ENCODE results near the gene TMEM129.

TMEM129 gene

GRCh38 chr4:1753294-1753696, 32.2 kb upstream of the TMEM129 start:
- no peak for DNase-seq (ENCODE audit: low read depth)
- no peak overlapping the region for H3K4me3 ChIP-seq (ENCODE audit: low read depth, low read length)
- no peak for TF ChIP-seq CTCF (IDR thresholded peaks at IDR 0.05; ENCODE audit: control insufficient read depth, extremely low read depth, insufficient read depth)

- H3K4me3 ChIP-seq (ENCODE audit: low read depth, low read length) = no peak overlapping the region
- DNase-seq (ENCODE audit: low read depth) = no peak
- no peak for TF ChIP-seq CTCF (IDR thresholded peaks at IDR 0.05; ENCODE audit: control insufficient read depth, extremely low read depth, insufficient read depth)
Measured at GRCh38 chr4:1752284-1753041, 31.3 kb upstream of the TMEM129 start.

GRCh38 chr4:1751919-1752283, 30.8 kb upstream of the TMEM129 start:
- H3K4me3 ChIP-seq (ENCODE audit: low read depth, low read length) = no peak overlapping the region
- no peak for TF ChIP-seq CTCF (IDR thresholded peaks at IDR 0.05; ENCODE audit: control insufficient read depth, extremely low read depth, insufficient read depth)
- DNase-seq (ENCODE audit: low read depth) = no peak

- no peak for DNase-seq (ENCODE audit: low read depth)
- H3K4me3 ChIP-seq (ENCODE audit: low read depth, low read length) = no peak overlapping the region
- TF ChIP-seq CTCF (IDR thresholded peaks at IDR 0.05; ENCODE audit: control insufficient read depth, extremely low read depth, insufficient read depth) = no peak
Measured at GRCh38 chr4:1751155-1751918, 30.2 kb upstream of the TMEM129 start.

- no peak for DNase-seq (ENCODE audit: low read depth)
- no peak overlapping the region for H3K4me3 ChIP-seq (ENCODE audit: low read depth, low read length)
- TF ChIP-seq CTCF (IDR thresholded peaks at IDR 0.05; ENCODE audit: control insufficient read depth, extremely low read depth, insufficient read depth) = no peak
Measured at GRCh38 chr4:1750381-1751154, 29.4 kb upstream of the TMEM129 start.

GRCh38 chr4:1749826-1750225, 28.7 kb upstream of the TMEM129 start:
- no peak overlapping the region for H3K4me3 ChIP-seq (ENCODE audit: low read depth, low read length)
- DNase-seq (ENCODE audit: low read depth) = no peak
- TF ChIP-seq CTCF (IDR thresholded peaks at IDR 0.05; ENCODE audit: control insufficient read depth, extremely low read depth, insufficient read depth) = no peak

All from LNCaP clone FGC (cell line).